ENCODE measurements around the gene MMD. TPM values are rescaled to one million over a fixed set of nuclear protein-coding genes. Genes with fewer than 3 reads are reported as not detected.

The MMD gene
- total and polyA plus RNA-seq, 2 of the 13 experiments (the other 11 are each of a cell fraction or from before 2014, with no cell fraction given): 121 to 225 TPM

DNA sequence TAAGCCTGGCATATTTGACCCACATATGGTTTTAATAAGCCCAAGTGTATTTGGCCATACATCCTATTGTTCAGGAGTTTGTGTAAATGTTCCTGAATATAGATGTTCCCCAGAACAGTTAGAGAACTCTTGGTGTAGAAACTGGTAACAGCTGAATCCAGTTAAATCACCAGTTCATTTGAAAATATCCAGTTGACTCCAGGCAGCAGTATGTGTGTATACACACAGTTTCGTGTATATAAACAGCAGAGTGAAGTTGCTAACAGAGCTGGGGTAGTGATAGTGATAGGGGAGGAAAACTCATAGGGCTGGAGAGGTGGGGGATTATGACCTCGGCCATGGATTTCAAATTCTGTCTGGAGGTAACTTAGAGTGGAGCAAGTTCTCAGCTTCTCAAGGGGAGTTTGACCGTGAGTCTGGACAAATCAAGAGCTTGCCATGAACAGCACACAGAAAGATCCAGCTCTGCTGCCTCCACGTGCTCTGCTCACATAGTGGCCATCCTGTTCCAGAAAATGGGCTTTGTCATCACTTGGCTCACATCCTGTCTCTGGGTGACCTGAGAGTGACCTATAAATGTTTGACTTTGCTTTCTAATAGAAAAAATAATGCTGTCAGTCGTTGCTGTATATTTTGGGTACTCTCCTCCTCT is 30.6 kb upstream of the MMD start (continued):
- TF ChIP-seq, protein P1, sequence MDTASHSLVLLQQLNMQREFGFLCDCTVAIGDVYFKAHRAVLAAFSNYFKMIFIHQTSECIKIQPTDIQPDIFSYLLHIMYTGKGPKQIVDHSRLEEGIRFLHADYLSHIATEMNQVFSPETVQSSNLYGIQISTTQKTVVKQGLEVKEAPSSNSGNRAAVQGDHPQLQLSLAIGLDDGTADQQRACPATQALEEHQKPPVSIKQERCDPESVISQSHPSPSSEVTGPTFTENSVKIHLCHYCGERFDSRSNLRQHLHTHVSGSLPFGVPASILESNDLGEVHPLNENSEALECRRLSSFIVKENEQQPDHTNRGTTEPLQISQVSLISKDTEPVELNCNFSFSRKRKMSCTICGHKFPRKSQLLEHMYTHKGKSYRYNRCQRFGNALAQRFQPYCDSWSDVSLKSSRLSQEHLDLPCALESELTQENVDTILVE (CRISPR knock-in tag; IDR thresholded peaks at IDR 0.05): no peak
- TF ChIP-seq, protein P2, sequence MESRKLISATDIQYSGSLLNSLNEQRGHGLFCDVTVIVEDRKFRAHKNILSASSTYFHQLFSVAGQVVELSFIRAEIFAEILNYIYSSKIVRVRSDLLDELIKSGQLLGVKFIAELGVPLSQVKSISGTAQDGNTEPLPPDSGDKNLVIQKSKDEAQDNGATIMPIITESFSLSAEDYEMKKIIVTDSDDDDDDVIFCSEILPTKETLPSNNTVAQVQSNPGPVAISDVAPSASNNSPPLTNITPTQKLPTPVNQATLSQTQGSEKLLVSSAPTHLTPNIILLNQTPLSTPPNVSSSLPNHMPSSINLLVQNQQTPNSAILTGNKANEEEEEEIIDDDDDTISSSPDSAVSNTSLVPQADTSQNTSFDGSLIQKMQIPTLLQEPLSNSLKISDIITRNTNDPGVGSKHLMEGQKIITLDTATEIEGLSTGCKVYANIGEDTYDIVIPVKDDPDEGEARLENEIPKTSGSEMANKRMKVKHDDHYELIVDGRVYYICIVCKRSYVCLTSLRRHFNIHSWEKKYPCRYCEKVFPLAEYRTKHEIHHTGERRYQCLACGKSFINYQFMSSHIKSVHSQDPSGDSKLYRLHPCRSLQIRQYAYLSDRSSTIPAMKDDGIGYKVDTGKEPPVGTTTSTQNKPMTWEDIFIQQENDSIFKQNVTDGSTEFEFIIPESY (CRISPR knock-in tag; IDR thresholded peaks at IDR 0.05): peak; percentile 35; the same call in 1 of the 2 replicates
- TF ChIP-seq CHD4 (IDR thresholded peaks at IDR 0.05; ENCODE audit: borderline replicate concordance, low read length): no peak
- no peak for TF ChIP-seq ZNF367 (CRISPR knock-in tag; IDR thresholded peaks at IDR 0.05; ENCODE audit: borderline replicate concordance)
- TF ChIP-seq ZSCAN30 (CRISPR knock-in tag; IDR thresholded peaks at IDR 0.05): no peak
- no peak for TF ChIP-seq ZNF34 (CRISPR knock-in tag; IDR thresholded peaks at IDR 0.05; ENCODE audit: borderline replicate concordance)
- TF ChIP-seq RXRA (CRISPR knock-in tag; IDR thresholded peaks at IDR 0.05): peak; percentile 83; the same call in 1 of the 2 replicates
- TF ChIP-seq, protein P3, sequence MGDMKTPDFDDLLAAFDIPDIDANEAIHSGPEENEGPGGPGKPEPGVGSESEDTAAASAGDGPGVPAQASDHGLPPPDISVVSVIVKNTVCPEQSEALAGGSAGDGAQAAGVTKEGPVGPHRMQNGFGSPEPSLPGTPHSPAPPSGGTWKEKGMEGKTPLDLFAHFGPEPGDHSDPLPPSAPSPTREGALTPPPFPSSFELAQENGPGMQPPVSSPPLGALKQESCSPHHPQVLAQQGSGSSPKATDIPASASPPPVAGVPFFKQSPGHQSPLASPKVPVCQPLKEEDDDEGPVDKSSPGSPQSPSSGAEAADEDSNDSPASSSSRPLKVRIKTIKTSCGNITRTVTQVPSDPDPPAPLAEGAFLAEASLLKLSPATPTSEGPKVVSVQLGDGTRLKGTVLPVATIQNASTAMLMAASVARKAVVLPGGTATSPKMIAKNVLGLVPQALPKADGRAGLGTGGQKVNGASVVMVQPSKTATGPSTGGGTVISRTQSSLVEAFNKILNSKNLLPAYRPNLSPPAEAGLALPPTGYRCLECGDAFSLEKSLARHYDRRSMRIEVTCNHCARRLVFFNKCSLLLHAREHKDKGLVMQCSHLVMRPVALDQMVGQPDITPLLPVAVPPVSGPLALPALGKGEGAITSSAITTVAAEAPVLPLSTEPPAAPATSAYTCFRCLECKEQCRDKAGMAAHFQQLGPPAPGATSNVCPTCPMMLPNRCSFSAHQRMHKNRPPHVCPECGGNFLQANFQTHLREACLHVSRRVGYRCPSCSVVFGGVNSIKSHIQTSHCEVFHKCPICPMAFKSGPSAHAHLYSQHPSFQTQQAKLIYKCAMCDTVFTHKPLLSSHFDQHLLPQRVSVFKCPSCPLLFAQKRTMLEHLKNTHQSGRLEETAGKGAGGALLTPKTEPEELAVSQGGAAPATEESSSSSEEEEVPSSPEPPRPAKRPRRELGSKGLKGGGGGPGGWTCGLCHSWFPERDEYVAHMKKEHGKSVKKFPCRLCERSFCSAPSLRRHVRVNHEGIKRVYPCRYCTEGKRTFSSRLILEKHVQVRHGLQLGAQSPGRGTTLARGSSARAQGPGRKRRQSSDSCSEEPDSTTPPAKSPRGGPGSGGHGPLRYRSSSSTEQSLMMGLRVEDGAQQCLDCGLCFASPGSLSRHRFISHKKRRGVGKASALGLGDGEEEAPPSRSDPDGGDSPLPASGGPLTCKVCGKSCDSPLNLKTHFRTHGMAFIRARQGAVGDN (CRISPR knock-in tag; IDR thresholded peaks at IDR 0.05): peak; percentile 61
- TF ChIP-seq, protein P4, sequence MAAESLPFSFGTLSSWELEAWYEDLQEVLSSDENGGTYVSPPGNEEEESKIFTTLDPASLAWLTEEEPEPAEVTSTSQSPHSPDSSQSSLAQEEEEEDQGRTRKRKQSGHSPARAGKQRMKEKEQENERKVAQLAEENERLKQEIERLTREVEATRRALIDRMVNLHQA (CRISPR knock-in tag; IDR thresholded peaks at IDR 0.05): no peak
- no peak for TF ChIP-seq ZNF484 (CRISPR knock-in tag; IDR thresholded peaks at IDR 0.05; ENCODE audit: borderline replicate concordance, low read depth)
- peak; percentile 72 for TF ChIP-seq ELF3 (CRISPR knock-in tag; IDR thresholded peaks at IDR 0.05)
- TF ChIP-seq BCL6 (CRISPR knock-in tag; IDR thresholded peaks at IDR 0.05): peak; percentile 86
- no peak for TF ChIP-seq ZNF30 (CRISPR knock-in tag; IDR thresholded peaks at IDR 0.05)
- TF ChIP-seq HMG20A (CRISPR knock-in tag; IDR thresholded peaks at IDR 0.05; ENCODE audit: borderline replicate concordance): peak; percentile 55; the same call in 1 of the 2 replicates
- TF ChIP-seq, protein P5, sequence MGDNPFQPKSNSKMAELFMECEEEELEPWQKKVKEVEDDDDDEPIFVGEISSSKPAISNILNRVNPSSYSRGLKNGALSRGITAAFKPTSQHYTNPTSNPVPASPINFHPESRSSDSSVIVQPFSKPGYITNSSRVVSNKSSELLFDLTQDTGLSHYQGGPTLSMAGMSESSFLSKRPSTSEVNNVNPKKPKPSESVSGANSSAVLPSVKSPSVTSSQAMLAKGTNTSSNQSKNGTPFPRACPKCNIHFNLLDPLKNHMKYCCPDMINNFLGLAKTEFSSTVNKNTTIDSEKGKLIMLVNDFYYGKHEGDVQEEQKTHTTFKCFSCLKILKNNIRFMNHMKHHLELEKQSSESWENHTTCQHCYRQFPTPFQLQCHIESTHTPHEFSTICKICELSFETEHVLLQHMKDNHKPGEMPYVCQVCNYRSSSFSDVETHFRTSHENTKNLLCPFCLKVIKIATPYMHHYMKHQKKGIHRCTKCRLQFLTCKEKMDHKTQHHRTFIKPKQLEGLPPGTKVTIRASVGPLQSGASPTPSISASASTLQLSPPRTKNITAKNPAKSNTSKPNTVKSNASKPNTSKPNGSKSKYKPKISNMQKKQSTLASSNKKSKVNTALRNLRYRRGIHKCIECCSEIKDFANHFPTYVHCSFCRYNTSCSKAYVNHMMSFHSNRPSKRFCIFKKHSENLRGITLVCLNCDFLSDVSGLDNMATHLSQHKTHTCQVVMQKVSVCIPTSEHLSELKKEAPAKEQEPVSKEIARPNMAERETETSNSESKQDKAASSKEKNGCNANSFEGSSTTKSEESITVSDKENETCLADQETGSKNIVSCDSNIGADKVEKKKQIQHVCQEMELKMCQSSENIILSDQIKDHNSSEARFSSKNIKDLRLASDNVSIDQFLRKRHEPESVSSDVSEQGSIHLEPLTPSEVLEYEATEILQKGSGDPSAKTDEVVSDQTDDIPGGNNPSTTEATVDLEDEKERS (CRISPR knock-in tag; IDR thresholded peaks at IDR 0.05): no peak
- no peak for TF ChIP-seq ARNTL (CRISPR knock-in tag; IDR thresholded peaks at IDR 0.05)
- TF ChIP-seq MIER2 (CRISPR knock-in tag; IDR thresholded peaks at IDR 0.05): peak; percentile 49; the same call in 1 of the 2 replicates
- TF ChIP-seq RBM22 (optimal IDR thresholded peaks at IDR 0.05; ENCODE audit: low read length): no peak
